Measurements from ENCODE around the gene CYP27B1. TPM values are rescaled to one million over a fixed set of nuclear protein-coding genes. Genes with fewer than 3 reads are reported as not detected.
A peak's percentile ranks its signal among the peaks of the same experiment; 100 is the strongest.

Gene CYP27B1
- 1.8 TPM for total RNA-seq
- long read RNA-seq, result 0 reads

GRCh38 chr12:57766464-57767304 is at the start of gene CYP27B1:
Gene CYP27B1, minus strand, starts transcription at chr12:57767078. Its CDS starts 37 bp downstream, at chr12:57767041.
- DNase-seq (ENCODE audit: low spot score), result peak; percentile 89

- no peak for DNase-seq (ENCODE audit: low spot score)
These were observed 49.4 kb upstream of the CYP27B1 start for GRCh38 chr12:57816001-57816854.

- DNase-seq (ENCODE audit: low spot score), result no peak
These were observed 48.5 kb upstream of the CYP27B1 start for GRCh38 chr12:57815177-57816000.

GRCh38 chr12:57813971-57814772 is 47.3 kb upstream of the CYP27B1 start:
- DNase-seq (ENCODE audit: low spot score), result no peak

- no peak for DNase-seq (ENCODE audit: low spot score)
These were observed 46.5 kb upstream of the CYP27B1 start for GRCh38 chr12:57813111-57813970.

GRCh38 chr12:57811028-57811755 is 44.3 kb upstream of the CYP27B1 start:
- peak; percentile 64 for DNase-seq (ENCODE audit: low spot score)

GRCh38 chr12:57810450-57810849 is 43.6 kb upstream of the CYP27B1 start:
- peak; percentile 18 for DNase-seq (ENCODE audit: low spot score)

- no peak for DNase-seq (ENCODE audit: low spot score)
These were observed 42.5 kb upstream of the CYP27B1 start for GRCh38 chr12:57809425-57809824.

- no peak for DNase-seq (ENCODE audit: low spot score)
These were observed 41.5 kb upstream of the CYP27B1 start for GRCh38 chr12:57808351-57808750.

GRCh38 chr12:57807285-57807684 is 40.4 kb upstream of the CYP27B1 start:
- DNase-seq (ENCODE audit: low spot score), result no peak

- DNase-seq (ENCODE audit: low spot score), result no peak
These were observed 39.8 kb upstream of the CYP27B1 start for GRCh38 chr12:57806677-57807076.

GRCh38 chr12:57803319-57803893 is 36.5 kb upstream of the CYP27B1 start:
- no peak for DNase-seq (ENCODE audit: low spot score)

GRCh38 chr12:57802607-57803006 is 35.7 kb upstream of the CYP27B1 start:
- no peak for DNase-seq (ENCODE audit: low spot score)

- DNase-seq (ENCODE audit: low spot score), result no peak
These were observed 34.1 kb upstream of the CYP27B1 start for GRCh38 chr12:57800965-57801364.

- DNase-seq (ENCODE audit: low spot score), result no peak
These were observed 31.1 kb upstream of the CYP27B1 start for GRCh38 chr12:57797933-57798332.

- DNase-seq (ENCODE audit: low spot score), result no peak
These were observed 30.1 kb upstream of the CYP27B1 start for GRCh38 chr12:57796996-57797395.

- DNase-seq (ENCODE audit: low spot score), result no peak
These were observed 28.5 kb upstream of the CYP27B1 start for GRCh38 chr12:57795354-57795753.

- no peak for DNase-seq (ENCODE audit: low spot score)
These were observed 27.0 kb upstream of the CYP27B1 start for GRCh38 chr12:57793920-57794319.

Measured in mesenteric fat pad (tissue), 1 donor.